NB4 (cell line): ENCODE measurements around the gene RNF126.

Experiments
- DNase-seq: peaks from one replicate; pipeline ENCODE4 v3.0.0; 2010; ENCODE audit warnings: low read depth
- H3K4me3 ChIP-seq: one replicate; pipeline ENCODE4 v1.5.1; 2011; ENCODE audit warnings: mild to moderate bottlenecking, low read depth, low read length, moderate library complexity
- CTCF ChIP-seq: IDR thresholded peaks from one replicate; pipeline ENCODE4 v1.5.1; 2012; ENCODE audit warnings: low read depth, low read length
- MYC ChIP-seq: IDR thresholded peaks from 2 replicates; pipeline ENCODE4 v1.6.1; 2011; ENCODE audit warnings: low read depth, low read length
- POLR2A ChIP-seq: IDR thresholded peaks from 2 replicates; pipeline ENCODE4 v1.6.1; 2011; ENCODE audit warnings: mild to moderate bottlenecking; ENCODE audit not compliant: insufficient read length; ENCODE audit errors: extremely low read depth
- TF ChIP-seq, protein P1 (sequence below): IDR thresholded peaks from 2 replicates; pipeline ENCODE4 v1.6.1; 2011; ENCODE audit warnings: low read depth, low read length

Gene RNF126

GRCh38 chr19:643736-644135 lies 19.3 kb downstream of the RNF126 start:
- H3K4me3 ChIP-seq: no peak overlapping the region
- DNase-seq: no peak
- no peak for TF ChIP-seq POLR2A

- peak; percentile 44 for DNase-seq
- TF ChIP-seq POLR2A (no peak), CTCF (no peak), MYC (no peak)
- TF ChIP-seq, protein P1, sequence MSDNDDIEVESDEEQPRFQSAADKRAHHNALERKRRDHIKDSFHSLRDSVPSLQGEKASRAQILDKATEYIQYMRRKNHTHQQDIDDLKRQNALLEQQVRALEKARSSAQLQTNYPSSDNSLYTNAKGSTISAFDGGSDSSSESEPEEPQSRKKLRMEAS: no peak
Measured at GRCh38 chr19:642767-643727, 20.0 kb downstream of the RNF126 start.

GRCh38 chr19:641702-642101 lies 21.3 kb downstream of the RNF126 start:
- DNase-seq: no peak
- no peak overlapping the region for H3K4me3 ChIP-seq
- no peak for TF ChIP-seq POLR2A
- no peak for TF ChIP-seq MYC
- no peak for TF ChIP-seq CTCF
- TF ChIP-seq, protein P1: no peak

More at GRCh38 chr19:642767-643727, 20.0 kb downstream of the RNF126 start:
- no peak overlapping the region for H3K4me3 ChIP-seq

DNA sequence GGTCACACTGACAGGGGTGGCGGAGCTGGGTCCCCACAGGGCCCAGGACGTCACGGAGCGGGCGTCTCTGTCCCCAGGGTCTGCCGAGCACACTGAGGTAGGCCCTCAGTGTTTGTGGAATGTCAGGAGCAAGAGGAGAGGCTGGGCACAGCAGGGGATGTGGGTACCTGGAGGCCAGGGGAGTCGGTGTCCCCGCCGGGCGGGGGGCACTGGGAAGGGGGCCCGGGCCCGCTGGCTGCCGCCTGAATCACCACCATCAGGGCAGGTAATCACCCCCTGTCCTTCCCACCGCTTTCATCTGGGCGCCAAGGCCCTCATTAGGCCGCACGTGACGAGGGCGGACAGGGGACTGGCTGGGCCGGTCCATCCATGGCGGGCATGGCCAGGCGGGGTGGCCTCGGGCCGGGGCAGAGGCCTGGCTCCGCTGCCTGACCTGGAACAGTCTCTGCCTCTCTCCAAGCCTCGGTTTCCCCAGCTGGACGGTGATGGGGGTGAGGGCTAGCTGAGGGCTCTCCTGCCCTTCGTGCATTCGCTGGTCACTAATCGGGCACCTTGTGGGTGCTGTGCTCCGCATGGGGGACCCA lies 22.3 kb downstream of the RNF126 start:
- TF ChIP-seq MYC (no peak), CTCF (no peak)
- TF ChIP-seq, protein P1: no peak
- DNase-seq: no peak
- no peak overlapping the region for H3K4me3 ChIP-seq

DNA sequence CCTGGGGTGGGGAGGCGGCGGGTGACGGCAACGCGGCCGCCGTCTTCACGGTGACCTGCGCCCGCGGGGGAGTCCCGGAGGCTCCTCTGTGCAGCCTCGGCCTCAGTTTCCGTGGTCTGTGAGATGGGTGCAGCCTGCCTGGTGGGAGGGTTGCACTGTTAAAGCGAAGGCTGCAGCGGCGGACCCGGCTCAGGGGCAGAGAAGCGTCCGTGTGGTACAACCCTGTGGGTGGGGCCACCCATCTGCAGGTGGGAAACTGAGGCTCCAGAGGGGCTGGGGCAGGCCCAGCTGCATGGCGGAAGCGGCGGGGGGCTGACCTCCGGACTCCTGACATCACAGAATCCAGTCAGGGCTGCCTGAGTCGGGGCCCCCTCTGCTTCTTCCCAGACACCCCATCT lies 22.9 kb downstream of the RNF126 start:
- no peak for TF ChIP-seq POLR2A
- TF ChIP-seq, protein P1: no peak
- no peak for TF ChIP-seq MYC
- TF ChIP-seq CTCF: no peak
- no peak overlapping the region for H3K4me3 ChIP-seq
- no peak for DNase-seq
